GM23338 (cell line): Measurements from ENCODE around the gene CLTA.
"Not testable (repeated sequence)": the region's sequence is repeated elsewhere in the genome, so short reads cannot be mapped to it uniquely, and the experiment has no call there.

Source experiments
- CREB1 ChIP-seq: fragments of 250-450 bp; sonication (Bioruptor Pico); IDR thresholded peaks from 2 replicates; pipeline ENCODE4 v1.5.0; 2020; ENCODE audit warnings: low read depth, mild to moderate bottlenecking, moderate library complexity
- POLR2AphosphoS5 ChIP-seq: IDR thresholded peaks from 2 replicates; pipeline ENCODE4 v1.6.1; 2016; ENCODE audit warnings: antibody characterized with exemption, low read depth
- TF ChIP-seq, protein P1 (sequence below), 2 experiments: fragments of 200-600 bp in 1 of 2; sonication (generic) in 1 of 2; conservative IDR thresholded peaks; 2 replicates each; pipeline versions ENCODE4 v1.5.1 to v1.6.1; 2016 to 2017; ENCODE audit warnings: antibody characterized with exemption in 2 of 2, low read depth in 2 of 2, mild to moderate bottlenecking in 2 of 2, moderate library complexity in 1 of 2
- TF ChIP-seq, protein P2 (sequence below): IDR thresholded peaks from 2 replicates; pipeline ENCODE4 v1.6.1; 2016; ENCODE audit warnings: antibody characterized with exemption

- TF ChIP-seq, protein P1, sequence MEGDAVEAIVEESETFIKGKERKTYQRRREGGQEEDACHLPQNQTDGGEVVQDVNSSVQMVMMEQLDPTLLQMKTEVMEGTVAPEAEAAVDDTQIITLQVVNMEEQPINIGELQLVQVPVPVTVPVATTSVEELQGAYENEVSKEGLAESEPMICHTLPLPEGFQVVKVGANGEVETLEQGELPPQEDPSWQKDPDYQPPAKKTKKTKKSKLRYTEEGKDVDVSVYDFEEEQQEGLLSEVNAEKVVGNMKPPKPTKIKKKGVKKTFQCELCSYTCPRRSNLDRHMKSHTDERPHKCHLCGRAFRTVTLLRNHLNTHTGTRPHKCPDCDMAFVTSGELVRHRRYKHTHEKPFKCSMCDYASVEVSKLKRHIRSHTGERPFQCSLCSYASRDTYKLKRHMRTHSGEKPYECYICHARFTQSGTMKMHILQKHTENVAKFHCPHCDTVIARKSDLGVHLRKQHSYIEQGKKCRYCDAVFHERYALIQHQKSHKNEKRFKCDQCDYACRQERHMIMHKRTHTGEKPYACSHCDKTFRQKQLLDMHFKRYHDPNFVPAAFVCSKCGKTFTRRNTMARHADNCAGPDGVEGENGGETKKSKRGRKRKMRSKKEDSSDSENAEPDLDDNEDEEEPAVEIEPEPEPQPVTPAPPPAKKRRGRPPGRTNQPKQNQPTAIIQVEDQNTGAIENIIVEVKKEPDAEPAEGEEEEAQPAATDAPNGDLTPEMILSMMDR (conservative IDR thresholded peaks at IDR 0.05; ENCODE audit: low read depth in 2 of 2), result not testable (repeated sequence)
- TF ChIP-seq CREB1 (CRISPR knock-in tag); POLR2AphosphoS5: not testable (repeated sequence)
- TF ChIP-seq, protein P2, sequence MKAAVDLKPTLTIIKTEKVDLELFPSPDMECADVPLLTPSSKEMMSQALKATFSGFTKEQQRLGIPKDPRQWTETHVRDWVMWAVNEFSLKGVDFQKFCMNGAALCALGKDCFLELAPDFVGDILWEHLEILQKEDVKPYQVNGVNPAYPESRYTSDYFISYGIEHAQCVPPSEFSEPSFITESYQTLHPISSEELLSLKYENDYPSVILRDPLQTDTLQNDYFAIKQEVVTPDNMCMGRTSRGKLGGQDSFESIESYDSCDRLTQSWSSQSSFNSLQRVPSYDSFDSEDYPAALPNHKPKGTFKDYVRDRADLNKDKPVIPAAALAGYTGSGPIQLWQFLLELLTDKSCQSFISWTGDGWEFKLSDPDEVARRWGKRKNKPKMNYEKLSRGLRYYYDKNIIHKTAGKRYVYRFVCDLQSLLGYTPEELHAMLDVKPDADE, result not testable (repeated sequence)
These were observed 48.5 kb downstream of the CLTA start for GRCh38 chr9:36239205-36239604.
